Activated CD4-positive, alpha-beta T cell treated with anti-CD3 and anti-CD28 coated beads, Interleukin-10, Interleukin-2, amounts not matched to agents 100 ng/mL and 50 ng/mL, durations not matched to agents 16 hours and 8 hours (primary cell): Measurements from ENCODE around the gene ACR.
A peak's percentile ranks its signal among the peaks of the same experiment; 100 is the strongest.

Experiments used
- DNase-seq: peaks from one replicate; pipeline ENCODE4 v3.0.0-alpha.2; 2020

ACR gene

GRCh38 chr22:50737728-50738648 is at the start of gene ACR:
TSS of gene ACR (plus strand) at chr22:50738204. CDS start at chr22:50738236, 32 bp downstream.
- no peak for DNase-seq

GRCh38 chr22:50688448-50688847 is 49.6 kb upstream of the ACR start:
- no peak for DNase-seq

GRCh38 chr22:50691521-50691920 is 46.5 kb upstream of the ACR start:
- peak; percentile 55 for DNase-seq

- no peak for DNase-seq
These were observed 44.5 kb upstream of the ACR start for GRCh38 chr22:50693462-50693861.

GRCh38 chr22:50694099-50694605 is 43.9 kb upstream of the ACR start:
- DNase-seq, result peak; percentile 20

GRCh38 chr22:50694766-50695420 is 43.1 kb upstream of the ACR start:
- DNase-seq, result no peak

- no peak for DNase-seq
These were observed 42.4 kb upstream of the ACR start for GRCh38 chr22:50695421-50696250.

- DNase-seq, result no peak
These were observed 41.7 kb upstream of the ACR start for GRCh38 chr22:50696251-50696798.

GRCh38 chr22:50696799-50697561 is 41.0 kb upstream of the ACR start:
- no peak for DNase-seq

GRCh38 chr22:50697667-50698506 is 40.1 kb upstream of the ACR start:
- DNase-seq, result no peak

- DNase-seq, result no peak
These were observed 39.5 kb upstream of the ACR start for GRCh38 chr22:50698546-50698945.

GRCh38 chr22:50699001-50699755 is 38.8 kb upstream of the ACR start:
- DNase-seq, result no peak

- DNase-seq, result no peak
These were observed 38.1 kb upstream of the ACR start for GRCh38 chr22:50699756-50700386.

- DNase-seq, result no peak
These were observed 37.5 kb upstream of the ACR start for GRCh38 chr22:50700387-50701075.

- DNase-seq, result no peak
These were observed 37.0 kb upstream of the ACR start for GRCh38 chr22:50701076-50701419.

GRCh38 chr22:50701428-50702154 is 36.4 kb upstream of the ACR start:
- DNase-seq, result no peak

GRCh38 chr22:50702261-50702671 is 35.7 kb upstream of the ACR start:
- peak; percentile 15 for DNase-seq
